Neural progenitor cell (in vitro differentiated cells): ENCODE results near the gene EMILIN3. TPM values are rescaled to one million over a fixed set of nuclear protein-coding genes. Genes with fewer than 3 reads are reported as not detected.

Source experiments
- DNase-seq: peaks from one replicate; pipeline ENCODE4 v3.0.0-alpha.2; 2016; ENCODE audit warnings: low spot score
- H2AFZ ChIP-seq: fragments of 200-600 bp; sonication (generic); replicated peaks from 2 replicates; pipeline ENCODE4 v1.6.1; 2016; ENCODE audit warnings: antibody characterized with exemption
- H3F3A ChIP-seq: fragments of 200-600 bp; sonication (generic); 2 replicates; pipeline ENCODE4 v1.6.1; 2016; ENCODE audit warnings: antibody characterized with exemption, low read depth
- H3K27ac ChIP-seq: fragments of 200-600 bp; sonication (generic); 2 replicates; pipeline ENCODE4 v1.5.1; 2016; ENCODE audit warnings: mild to moderate bottlenecking
- H3K27me3 ChIP-seq: fragments of 200-600 bp; sonication (generic); 2 replicates; pipeline ENCODE4 v1.6.1; 2016; ENCODE audit warnings: mild to moderate bottlenecking, moderate library complexity
- H3K36me3 ChIP-seq: fragments of 200-600 bp; sonication (generic); 2 replicates; pipeline ENCODE4 v1.5.1; 2016
- H3K4me1 ChIP-seq: fragments of 200-600 bp; sonication (generic); 2 replicates; pipeline ENCODE4 v1.6.1; 2016; ENCODE audit warnings: mixed run types
- H3K4me2 ChIP-seq: fragments of 200-600 bp; sonication (generic); 2 replicates; pipeline ENCODE4 v1.6.1; 2016
- H3K4me3 ChIP-seq: fragments of 200-600 bp; sonication (generic); 2 replicates; pipeline ENCODE4 v1.5.1; 2016
- H3K79me2 ChIP-seq: fragments of 200-600 bp; sonication (generic); 2 replicates; pipeline ENCODE4 v1.6.1; 2016; ENCODE audit warnings: low read depth
- H3K9ac ChIP-seq: fragments of 200-600 bp; sonication (generic); 2 replicates; pipeline ENCODE4 v1.6.1; 2016
- H3K9me3 ChIP-seq: fragments of 200-600 bp; sonication (generic); 2 replicates; pipeline ENCODE4 v1.5.1; 2016; ENCODE audit warnings: low read depth
- H4K20me1 ChIP-seq: fragments of 200-600 bp; sonication (generic); 2 replicates; pipeline ENCODE4 v1.6.1; 2016; ENCODE audit warnings: low read depth
- H3K27ac Mint-ChIP-seq: 3 replicates; pipeline ENCODE4 v1.8.0; 2021; ENCODE audit warnings: mixed read lengths
- H3K27me3 Mint-ChIP-seq: 2 replicates; pipeline ENCODE4 v1.8.0; 2022; ENCODE audit warnings: low read depth, mild to moderate bottlenecking, inconsistent platforms, moderate library complexity, mixed read lengths; ENCODE audit not compliant: insufficient read depth
- H3K36me3 Mint-ChIP-seq: 3 replicates; pipeline ENCODE4 v1.8.0; 2021; ENCODE audit warnings: mixed read lengths
- H3K4me1 Mint-ChIP-seq: 3 replicates; pipeline ENCODE4 v1.8.0; 2021; ENCODE audit warnings: mixed read lengths
- H3K4me3 Mint-ChIP-seq: 3 replicates; pipeline ENCODE4 v1.8.0; 2021; ENCODE audit warnings: mild to moderate bottlenecking, moderate library complexity, mixed read lengths
- H3K9me3 Mint-ChIP-seq: 3 replicates; pipeline ENCODE4 v1.8.0; 2020; ENCODE audit warnings: mixed read lengths
- CTCF ChIP-seq: fragments of 200-600 bp; sonication (generic); IDR thresholded peaks from 2 replicates; pipeline ENCODE4 v1.5.1; 2017; ENCODE audit warnings: antibody characterized with exemption, mild to moderate bottlenecking
- EZH2 ChIP-seq: fragments of 200-600 bp; sonication (generic); IDR thresholded peaks from 2 replicates; pipeline ENCODE4 v1.6.1; 2017; ENCODE audit warnings: antibody characterized with exemption, mild to moderate bottlenecking, moderate library complexity
- EZH2phosphoT487 ChIP-seq: fragments of 200-600 bp; sonication (generic); IDR thresholded peaks from 2 replicates; pipeline ENCODE4 v1.6.1; 2017; ENCODE audit warnings: antibody characterized with exemption
- total RNA-seq: library from RNA; depleted of rRNA; stranded (reverse); fragments of >200 nt; gene quantifications from 2 replicates; pipeline ENCODE4 v1.2.3, GENCODE V29; 2015; ENCODE audit warnings: low replicate concordance

Gene EMILIN3
- total RNA-seq, 1 donor from 2014 or later = 3.5 TPM

GRCh38 chr20:41334443-41335421 lies 31.9 kb downstream of the EMILIN3 start:
- Mint-ChIP-seq H3K36me3 (no peaks in the 10 kb centered on the region), H3K4me1 (peaks cover 2% of the 10 kb centered on the region), H3K9me3 (no peaks in the 10 kb centered on the region), H3K4me3 (no peak overlapping the region), H3K27ac (no peak overlapping the region), H3K27me3 (peaks cover 5% of the 10 kb centered on the region)
- Histone ChIP-seq H4K20me1 (no peaks in the 10 kb centered on the region), H3K36me3 (no peaks in the 10 kb centered on the region), H3K4me3 (no peak overlapping the region), H3F3A (no peaks in the 10 kb centered on the region), H2AFZ (peak overlapping the region; percentile 58), H3K4me2 (no peak overlapping the region), H3K27ac (no peak overlapping the region), H3K9me3 (no peaks in the 10 kb centered on the region), H3K9ac (no peak overlapping the region), H3K27me3 (peaks cover 11% of the 10 kb centered on the region), H3K4me1 (no peaks in the 10 kb centered on the region), H3K79me2 (no peaks in the 10 kb centered on the region)
- DNase-seq = no peak
- TF ChIP-seq EZH2phosphoT487 (no peak), EZH2 (no peak), CTCF (no peak)

- TF ChIP-seq CTCF (no peak), EZH2 (no peak), EZH2phosphoT487 (no peak)
- Histone ChIP-seq H3K36me3 (no peaks in the 10 kb centered on the region), H3K9ac (no peak overlapping the region), H3K9me3 (no peaks in the 10 kb centered on the region), H2AFZ (no peak overlapping the region), H3K4me1 (no peaks in the 10 kb centered on the region), H3K4me2 (no peak overlapping the region), H3K27me3 (peaks cover 4% of the 10 kb centered on the region), H3K27ac (no peak overlapping the region), H4K20me1 (no peaks in the 10 kb centered on the region), H3F3A (no peaks in the 10 kb centered on the region), H3K4me3 (no peak overlapping the region), H3K79me2 (no peaks in the 10 kb centered on the region)
- no peak for DNase-seq
- Mint-ChIP-seq H3K4me3 (no peak overlapping the region), H3K36me3 (no peaks in the 10 kb centered on the region), H3K27me3 (peaks cover 5% of the 10 kb centered on the region), H3K4me1 (peaks cover 6% of the 10 kb centered on the region), H3K27ac (no peak overlapping the region), H3K9me3 (no peaks in the 10 kb centered on the region)
Observed at GRCh38 chr20:41334036-41334435, 32.6 kb downstream of the EMILIN3 start.

GRCh38 chr20:41331731-41332130 lies 34.9 kb downstream of the EMILIN3 start:
- Histone ChIP-seq H2AFZ (no peak overlapping the region), H3K9ac (no peak overlapping the region), H3K27me3 (no peaks in the 10 kb centered on the region), H4K20me1 (no peaks in the 10 kb centered on the region), H3K4me3 (no peak overlapping the region), H3K79me2 (no peaks in the 10 kb centered on the region), H3F3A (no peaks in the 10 kb centered on the region), H3K4me1 (no peaks in the 10 kb centered on the region), H3K36me3 (no peaks in the 10 kb centered on the region), H3K9me3 (no peaks in the 10 kb centered on the region), H3K27ac (no peak overlapping the region), H3K4me2 (no peak overlapping the region)
- Mint-ChIP-seq H3K36me3 (no peaks in the 10 kb centered on the region), H3K27me3 (peaks cover 2% of the 10 kb centered on the region), H3K27ac (no peak overlapping the region), H3K4me3 (no peak overlapping the region), H3K9me3 (no peaks in the 10 kb centered on the region), H3K4me1 (peaks cover 14% of the 10 kb centered on the region)
- no peak for DNase-seq
- TF ChIP-seq CTCF (no peak), EZH2phosphoT487 (no peak), EZH2 (no peak)
